Lower leg skin (tissue), 3 donors: Measurements from ENCODE around the gene TM9SF4.

Experiments
- POLR2A ChIP-seq, 2 donors: fragments of 450-650 bp; IDR thresholded peaks; one replicate each; pipeline ENCODE4 v1.6.1; 2016 to 2017; ENCODE audit warnings: antibody characterized with exemption in 2 of 2, mild to moderate bottlenecking in 1 of 2, moderate library complexity in 1 of 2
- TF ChIP-seq, protein P1 (sequence below), 3 donors: fragments of 450-650 bp; IDR thresholded peaks; one replicate each; pipeline ENCODE4 v1.5.1; 2016; ENCODE audit warnings: antibody characterized with exemption in 3 of 3, mild to moderate bottlenecking in 3 of 3, moderate library complexity in 2 of 3

DNA sequence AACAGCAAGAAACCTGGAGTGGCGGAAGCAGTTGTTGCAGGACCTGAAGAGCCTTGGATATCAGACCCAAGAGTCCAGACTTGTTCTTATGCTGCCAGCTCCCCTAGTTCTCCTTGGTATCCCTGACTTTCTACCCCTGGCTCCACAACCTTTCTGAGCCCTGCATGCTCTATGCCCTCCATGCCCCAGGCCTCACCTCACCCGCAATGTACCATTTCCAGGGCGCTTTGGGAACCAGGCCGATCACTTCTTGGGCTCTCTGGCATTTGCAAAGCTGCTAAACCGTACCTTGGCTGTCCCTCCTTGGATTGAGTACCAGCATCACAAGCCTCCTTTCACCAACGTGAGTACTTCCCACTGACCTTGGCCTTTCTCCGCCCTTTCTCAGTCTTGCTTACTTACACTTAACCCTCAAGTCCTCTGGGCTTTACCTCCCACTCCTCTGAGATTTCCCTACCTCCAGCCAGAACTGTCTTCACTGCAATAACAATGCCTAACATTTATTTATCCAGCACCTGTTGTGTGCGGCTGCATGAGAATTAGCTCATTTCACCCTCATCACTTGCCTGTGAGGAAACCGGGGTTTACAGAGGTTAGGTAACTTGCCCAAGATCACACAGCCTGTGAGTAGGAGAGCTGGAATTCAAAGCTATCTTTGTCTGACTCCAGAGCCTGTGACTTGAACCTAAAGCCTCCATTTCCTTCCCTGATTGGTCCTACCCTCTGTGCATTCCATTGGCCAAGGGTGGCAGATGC lies 100.5 kb downstream of the TM9SF4 start:
- TF ChIP-seq, protein P1, sequence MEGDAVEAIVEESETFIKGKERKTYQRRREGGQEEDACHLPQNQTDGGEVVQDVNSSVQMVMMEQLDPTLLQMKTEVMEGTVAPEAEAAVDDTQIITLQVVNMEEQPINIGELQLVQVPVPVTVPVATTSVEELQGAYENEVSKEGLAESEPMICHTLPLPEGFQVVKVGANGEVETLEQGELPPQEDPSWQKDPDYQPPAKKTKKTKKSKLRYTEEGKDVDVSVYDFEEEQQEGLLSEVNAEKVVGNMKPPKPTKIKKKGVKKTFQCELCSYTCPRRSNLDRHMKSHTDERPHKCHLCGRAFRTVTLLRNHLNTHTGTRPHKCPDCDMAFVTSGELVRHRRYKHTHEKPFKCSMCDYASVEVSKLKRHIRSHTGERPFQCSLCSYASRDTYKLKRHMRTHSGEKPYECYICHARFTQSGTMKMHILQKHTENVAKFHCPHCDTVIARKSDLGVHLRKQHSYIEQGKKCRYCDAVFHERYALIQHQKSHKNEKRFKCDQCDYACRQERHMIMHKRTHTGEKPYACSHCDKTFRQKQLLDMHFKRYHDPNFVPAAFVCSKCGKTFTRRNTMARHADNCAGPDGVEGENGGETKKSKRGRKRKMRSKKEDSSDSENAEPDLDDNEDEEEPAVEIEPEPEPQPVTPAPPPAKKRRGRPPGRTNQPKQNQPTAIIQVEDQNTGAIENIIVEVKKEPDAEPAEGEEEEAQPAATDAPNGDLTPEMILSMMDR (IDR thresholded peaks at IDR 0.05) = no peak
- no peak for TF ChIP-seq POLR2A (IDR thresholded peaks at IDR 0.05)
